Astrocyte of the cerebellum (primary cell): Measurements from ENCODE around the gene JPH3.
A peak's percentile ranks its signal among the peaks of the same experiment; 100 is the strongest.

ENCODE experiments used
- DNase-seq: peaks from one replicate; pipeline ENCODE4 v3.0.0-alpha.2; 2011; ENCODE audit warnings: low read depth
- H3K4me3 ChIP-seq: 2 replicates; pipeline ENCODE4 v1.5.1; 2011; ENCODE audit warnings: mild to moderate bottlenecking, low read depth, low read length, moderate library complexity
- CTCF ChIP-seq: IDR thresholded peaks from 2 replicates; pipeline ENCODE4 v1.5.1; 2012; ENCODE audit warnings: low read length, low read depth, moderate library complexity, mild to moderate bottlenecking; ENCODE audit errors: missing control alignments
- in situ Hi-C: cut with HindIII; loops from 2 replicates; pipeline ENCODE4 v1.10.0; 2017; ENCODE audit warnings: low sequenced_read_pairs

Gene JPH3

GRCh38 chr16:87698241-87698640, 95.9 kb downstream of the JPH3 start:
- TF ChIP-seq CTCF = no peak
- H3K4me3 ChIP-seq = no peak overlapping the region
- no peak for DNase-seq
- in situ Hi-C loops = no loop called here

GRCh38 chr16:87698676-87699199, 96.4 kb downstream of the JPH3 start:
- H3K4me3 ChIP-seq = no peak overlapping the region
- no peak for DNase-seq
- no peak for TF ChIP-seq CTCF
- in situ Hi-C loops = no loop called here

GRCh38 chr16:87700406-87701077, 98.2 kb downstream of the JPH3 start:
- in situ Hi-C loops = no loop called here
- no peak overlapping the region for H3K4me3 ChIP-seq
- TF ChIP-seq CTCF = no peak
- no peak for DNase-seq

- no peak for TF ChIP-seq CTCF
- in situ Hi-C loops = no loop called here
- no peak for DNase-seq
- H3K4me3 ChIP-seq = no peak overlapping the region
Measured at GRCh38 chr16:87701078-87701460, 98.8 kb downstream of the JPH3 start.

GRCh38 chr16:87701505-87701921, 99.2 kb downstream of the JPH3 start:
- no peak for DNase-seq
- H3K4me3 ChIP-seq = no peak overlapping the region
- in situ Hi-C loops = no loop called here
- no peak for TF ChIP-seq CTCF

GRCh38 chr16:87702325-87702811, 100.1 kb downstream of the JPH3 start:
- no peak overlapping the region for H3K4me3 ChIP-seq
- no peak for DNase-seq
- TF ChIP-seq CTCF = peak; percentile 66
- in situ Hi-C loops = no loop called here
